Naive B cell (primary cell): ENCODE data around the gene IRS1. TPM values are rescaled to one million over a fixed set of nuclear protein-coding genes. Genes with fewer than 3 reads are reported as not detected.
A peak's percentile ranks its signal among the peaks of the same experiment; 100 is the strongest.

Source experiments
- ATAC-seq, 2 donors: fragments of 150-1000 bp; cut with Tn5 transposase; 2 replicates each; pipeline ENCODE4 v1.10.0; 2021; ENCODE audit warnings: low read depth in 2 of 2, mild to moderate bottlenecking in 2 of 2, moderate library complexity in 2 of 2
- DNase-seq: peaks from one replicate; pipeline ENCODE4 v3.0.0; 2022
- H3K27ac Mint-ChIP-seq, 6 donors: one replicate each; pipeline ENCODE4 v1.8.0; 2020 to 2022; ENCODE audit warnings: mild to moderate bottlenecking in 6 of 6, mixed read lengths in 6 of 6, moderate library complexity in 5 of 6, inconsistent platforms in 2 of 6
- H3K27me3 Mint-ChIP-seq, 3 donors: one replicate each; pipeline ENCODE4 v1.8.0; 2021 to 2022; ENCODE audit warnings: mixed read lengths in 3 of 3, mild to moderate bottlenecking in 1 of 3
- H3K36me3 Mint-ChIP-seq, 2 donors: one replicate each; pipeline ENCODE4 v1.8.0; 2020 to 2022; ENCODE audit warnings: mixed read lengths in 2 of 2, inconsistent platforms in 1 of 2, mild to moderate bottlenecking in 1 of 2
- H3K4me1 Mint-ChIP-seq, 3 donors: one replicate each; pipeline ENCODE4 v1.8.0; 2020 to 2022; ENCODE audit warnings: mixed read lengths in 3 of 3, inconsistent platforms in 1 of 3, mild to moderate bottlenecking in 1 of 3, moderate library complexity in 1 of 3
- H3K4me3 Mint-ChIP-seq, 8 donors: one replicate each; pipeline ENCODE4 v1.8.0; 2020 to 2022; ENCODE audit warnings: mild to moderate bottlenecking in 8 of 8, mixed read lengths in 8 of 8, moderate library complexity in 8 of 8, inconsistent platforms in 2 of 8
- H3K9me3 Mint-ChIP-seq, 7 donors: one replicate each; pipeline ENCODE4 v1.8.0; 2020 to 2022; ENCODE audit warnings: mixed read lengths in 7 of 7, mild to moderate bottlenecking in 5 of 7, inconsistent platforms in 2 of 7, moderate library complexity in 1 of 7
- polyA plus RNA-seq, 6 donors: library from polyadenylated mRNA; unstranded; fragments of 300-500 nt; fragmentation: Illumina TruSeq; gene quantifications; one replicate each; pipeline ENCODE4 v1.2.3, GENCODE V29; 2021; ENCODE audit warnings: low read depth in 6 of 6

The IRS1 gene
- polyA plus RNA-seq, 6 donors from 2014 or later, result 0.43 to 2.7 (median 0.73) TPM

GRCh38 chr2:226775032-226775509 is 24.5 kb downstream of the IRS1 start:
- peaks cover 48 to 60% (median 51%) of the 10 kb centered on the region in 3 donors for H3K4me1 Mint-ChIP-seq
- H3K27me3 Mint-ChIP-seq, result no peaks in the 10 kb centered on the region
- ATAC-seq, result no peak
- no peak for DNase-seq
- peaks cover 0 to 15% (median 6%) of the 10 kb centered on the region in 7 donors for H3K9me3 Mint-ChIP-seq
- no peak overlapping the region for H3K27ac Mint-ChIP-seq
- H3K4me3 Mint-ChIP-seq, result no peak overlapping the region
- H3K36me3 Mint-ChIP-seq, result peaks cover 9 to 10% of the 10 kb centered on the region in 2 donors

GRCh38 chr2:226773291-226773690 is 26.3 kb downstream of the IRS1 start:
- Mint-ChIP-seq H3K27ac (peak overlapping the region in 4 of 6 donors; percentile 65 to 90 (median 78)), H3K4me1 (peaks cover 43 to 51% (median 44%) of the 10 kb centered on the region in 3 donors), H3K9me3 (peaks cover 0 to 15% (median 6%) of the 10 kb centered on the region in 7 donors), H3K4me3 (peak overlapping the region in 6 of 8 donors; percentile 47 to 77 (median 64)), H3K27me3 (no peaks in the 10 kb centered on the region), H3K36me3 (peaks cover 9 to 10% of the 10 kb centered on the region in 2 donors)
- ATAC-seq (no peak), DNase-seq (no peak)

GRCh38 chr2:226772389-226773179 is 27.0 kb downstream of the IRS1 start:
- Mint-ChIP-seq H3K36me3 (peaks cover 8 to 9% of the 10 kb centered on the region in 2 donors), H3K4me1 (peaks cover 41 to 51% (median 46%) of the 10 kb centered on the region in 3 donors), H3K9me3 (peaks cover 0 to 13% (median 5%) of the 10 kb centered on the region in 7 donors), H3K4me3 (peak overlapping the region in 7 of 8 donors; percentile 11 to 76 (median 56)), H3K27me3 (no peaks in the 10 kb centered on the region), H3K27ac (peak overlapping the region in 5 of 6 donors; percentile 20 to 90 (median 67))
- DNase-seq, result peak; percentile 71
- ATAC-seq, result peak; percentile 92 to 93

- Mint-ChIP-seq H3K4me1 (peaks cover 49 to 61% (median 50%) of the 10 kb centered on the region in 3 donors), H3K27me3 (no peaks in the 10 kb centered on the region), H3K9me3 (peaks cover 0 to 10% (median 2%) of the 10 kb centered on the region in 7 donors), H3K27ac (peak overlapping the region in 2 of 6 donors; percentile 70 to 74), H3K36me3 (peaks cover 4 to 9% of the 10 kb centered on the region in 2 donors), H3K4me3 (no peak overlapping the region)
- ATAC-seq (no peak), DNase-seq (no peak)
Measured at GRCh38 chr2:226771067-226771466, 28.6 kb downstream of the IRS1 start.

GRCh38 chr2:226767056-226767813 is 32.4 kb downstream of the IRS1 start:
- no peak for ATAC-seq
- no peak for DNase-seq
- peak overlapping the region in 1 of 6 donors; percentile 49 for H3K27ac Mint-ChIP-seq
- H3K9me3 Mint-ChIP-seq, result peaks cover 0 to 4% (median 0%) of the 10 kb centered on the region in 7 donors
- no peak overlapping the region for H3K4me3 Mint-ChIP-seq
- H3K36me3 Mint-ChIP-seq, result peaks cover 0 to 6% of the 10 kb centered on the region in 2 donors
- H3K27me3 Mint-ChIP-seq, result no peaks in the 10 kb centered on the region
- peaks cover 21 to 31% (median 27%) of the 10 kb centered on the region in 3 donors for H3K4me1 Mint-ChIP-seq

GRCh38 chr2:226766352-226767055 is 33.1 kb downstream of the IRS1 start:
- H3K4me3 Mint-ChIP-seq, result no peak overlapping the region
- ATAC-seq (no peak), DNase-seq (no peak)
- peaks cover 0 to 4% (median 0%) of the 10 kb centered on the region in 7 donors for H3K9me3 Mint-ChIP-seq
- peak overlapping the region in 1 of 6 donors; percentile 49 for H3K27ac Mint-ChIP-seq
- H3K36me3 Mint-ChIP-seq, result peaks cover 0 to 6% of the 10 kb centered on the region in 2 donors
- no peaks in the 10 kb centered on the region for H3K27me3 Mint-ChIP-seq
- H3K4me1 Mint-ChIP-seq, result peaks cover 17 to 26% (median 22%) of the 10 kb centered on the region in 3 donors

- H3K9me3 Mint-ChIP-seq, result peaks cover 0 to 4% (median 0%) of the 10 kb centered on the region in 7 donors
- H3K27me3 Mint-ChIP-seq, result no peaks in the 10 kb centered on the region
- H3K4me1 Mint-ChIP-seq, result peaks cover 15 to 18% (median 15%) of the 10 kb centered on the region in 3 donors
- no peak overlapping the region for H3K27ac Mint-ChIP-seq
- H3K36me3 Mint-ChIP-seq, result peaks cover 0 to 6% of the 10 kb centered on the region in 2 donors
- no peak for DNase-seq
- no peak for ATAC-seq
- no peak overlapping the region for H3K4me3 Mint-ChIP-seq
Measured at GRCh38 chr2:226763320-226763719, 36.3 kb downstream of the IRS1 start.

GRCh38 chr2:226761195-226761583 is 38.4 kb downstream of the IRS1 start:
- Mint-ChIP-seq H3K4me3 (no peak overlapping the region), H3K27ac (no peak overlapping the region), H3K36me3 (peaks cover 0 to 6% of the 10 kb centered on the region in 2 donors), H3K27me3 (no peaks in the 10 kb centered on the region), H3K4me1 (peaks cover 4 to 5% (median 4%) of the 10 kb centered on the region in 3 donors), H3K9me3 (peaks cover 0 to 4% (median 0%) of the 10 kb centered on the region in 7 donors)
- DNase-seq, result no peak
- ATAC-seq, result no peak

GRCh38 chr2:226760412-226761194 is 39.0 kb downstream of the IRS1 start:
- no peak overlapping the region for H3K27ac Mint-ChIP-seq
- H3K4me3 Mint-ChIP-seq, result no peak overlapping the region
- H3K4me1 Mint-ChIP-seq, result peaks cover 4 to 5% (median 4%) of the 10 kb centered on the region in 3 donors
- peaks cover 0 to 6% of the 10 kb centered on the region in 2 donors for H3K36me3 Mint-ChIP-seq
- peaks cover 0 to 4% (median 0%) of the 10 kb centered on the region in 7 donors for H3K9me3 Mint-ChIP-seq
- DNase-seq, result no peak
- no peak for ATAC-seq
- no peaks in the 10 kb centered on the region for H3K27me3 Mint-ChIP-seq

GRCh38 chr2:226759768-226760167 is 39.9 kb downstream of the IRS1 start:
- Mint-ChIP-seq H3K4me1 (peaks cover 4 to 5% (median 4%) of the 10 kb centered on the region in 3 donors), H3K27me3 (no peaks in the 10 kb centered on the region), H3K27ac (no peak overlapping the region), H3K9me3 (peaks cover 0 to 3% (median 0%) of the 10 kb centered on the region in 7 donors), H3K36me3 (peaks cover 0 to 6% of the 10 kb centered on the region in 2 donors), H3K4me3 (no peak overlapping the region)
- DNase-seq, result no peak
- no peak for ATAC-seq

- Mint-ChIP-seq H3K4me1 (peaks cover 4 to 5% (median 4%) of the 10 kb centered on the region in 3 donors), H3K36me3 (peaks cover 0 to 3% of the 10 kb centered on the region in 2 donors), H3K27ac (no peak overlapping the region), H3K27me3 (no peaks in the 10 kb centered on the region), H3K4me3 (no peak overlapping the region), H3K9me3 (peaks cover 0 to 3% (median 0%) of the 10 kb centered on the region in 7 donors)
- ATAC-seq (no peak), DNase-seq (no peak)
Measured at GRCh38 chr2:226758921-226759640, 40.5 kb downstream of the IRS1 start.

- H3K4me1 Mint-ChIP-seq, result peaks cover 4 to 10% (median 9%) of the 10 kb centered on the region in 3 donors
- no peaks in the 10 kb centered on the region for H3K36me3 Mint-ChIP-seq
- no peak for DNase-seq
- ATAC-seq, result no peak
- H3K9me3 Mint-ChIP-seq, result peaks cover 0 to 2% (median 0%) of the 10 kb centered on the region in 7 donors
- H3K27ac Mint-ChIP-seq, result no peak overlapping the region
- H3K27me3 Mint-ChIP-seq, result no peaks in the 10 kb centered on the region
- peak overlapping the region in 1 of 8 donors; percentile 18 for H3K4me3 Mint-ChIP-seq
Measured at GRCh38 chr2:226756131-226756530, 43.5 kb downstream of the IRS1 start.
